ENCODE measurements around the gene R3HDM2. TPM values are rescaled to one million over a fixed set of nuclear protein-coding genes. Genes with fewer than 3 reads are reported as not detected.

R3HDM2 gene
- total RNA-seq, 2 donors from 2014 or later = 82.7 to 116 TPM

DNA sequence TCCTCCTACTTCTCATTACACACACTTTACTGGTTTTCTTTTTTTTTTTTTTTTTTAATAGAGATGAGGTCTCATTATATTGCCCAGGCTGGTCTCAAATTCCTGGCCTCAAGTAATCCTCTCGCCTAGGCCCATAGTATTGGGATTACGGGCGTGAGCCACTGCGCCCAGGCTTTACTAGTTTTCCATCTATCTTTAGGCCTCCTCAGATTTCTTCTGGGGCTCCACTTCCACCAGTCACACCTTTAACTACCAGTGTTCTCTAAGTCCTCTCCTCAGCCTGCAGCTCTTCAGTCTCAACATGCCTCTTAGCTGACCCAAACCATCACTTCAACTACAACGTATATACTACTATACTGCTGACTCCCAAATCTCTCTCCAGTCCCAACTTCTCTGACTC is 10.4 kb downstream of the R3HDM2 start:
- Mint-ChIP-seq H3K4me1 (peaks cover 5% of the 10 kb centered on the region), H3K36me3 (ENCODE audit: low read depth) (peaks cover 20% of the 10 kb centered on the region), H3K27ac (no peak overlapping the region), H3K27me3 (ENCODE audit: insufficient read depth) (no peaks in the 10 kb centered on the region), H3K4me3 (no peak overlapping the region), H3K9me3 (no peaks in the 10 kb centered on the region)
- Histone ChIP-seq H3K36me3 (ENCODE audit: control insufficient read depth, insufficient read depth, low read length) (peaks cover 6% of the 10 kb centered on the region), H3K9me3 (ENCODE audit: control insufficient read depth, low read length) (no peaks in the 10 kb centered on the region), H3K27me3 (ENCODE audit: control insufficient read depth, insufficient read depth, low read length, poor library complexity, severe bottlenecking) (no peaks in the 10 kb centered on the region), H3K4me3 (ENCODE audit: low read length) (no peak overlapping the region), H3K27ac (ENCODE audit: low read depth, low read length) (no peak overlapping the region), H3K4me1 (ENCODE audit: control insufficient read depth, insufficient read depth, low read length) (no peaks in the 10 kb centered on the region), H3K9ac (ENCODE audit: extremely low read depth, low read length, poor library complexity, severe bottlenecking) (no peak overlapping the region)
- DNase-seq = no peak
- TF ChIP-seq, protein P1, sequence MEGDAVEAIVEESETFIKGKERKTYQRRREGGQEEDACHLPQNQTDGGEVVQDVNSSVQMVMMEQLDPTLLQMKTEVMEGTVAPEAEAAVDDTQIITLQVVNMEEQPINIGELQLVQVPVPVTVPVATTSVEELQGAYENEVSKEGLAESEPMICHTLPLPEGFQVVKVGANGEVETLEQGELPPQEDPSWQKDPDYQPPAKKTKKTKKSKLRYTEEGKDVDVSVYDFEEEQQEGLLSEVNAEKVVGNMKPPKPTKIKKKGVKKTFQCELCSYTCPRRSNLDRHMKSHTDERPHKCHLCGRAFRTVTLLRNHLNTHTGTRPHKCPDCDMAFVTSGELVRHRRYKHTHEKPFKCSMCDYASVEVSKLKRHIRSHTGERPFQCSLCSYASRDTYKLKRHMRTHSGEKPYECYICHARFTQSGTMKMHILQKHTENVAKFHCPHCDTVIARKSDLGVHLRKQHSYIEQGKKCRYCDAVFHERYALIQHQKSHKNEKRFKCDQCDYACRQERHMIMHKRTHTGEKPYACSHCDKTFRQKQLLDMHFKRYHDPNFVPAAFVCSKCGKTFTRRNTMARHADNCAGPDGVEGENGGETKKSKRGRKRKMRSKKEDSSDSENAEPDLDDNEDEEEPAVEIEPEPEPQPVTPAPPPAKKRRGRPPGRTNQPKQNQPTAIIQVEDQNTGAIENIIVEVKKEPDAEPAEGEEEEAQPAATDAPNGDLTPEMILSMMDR (conservative IDR thresholded peaks at IDR 0.05) = no peak
- WGBS, 2 experiments (ENCODE audit: insufficient coverage in 1 of 2, insufficient read length in 1 of 2) = 95% methylated on average over 5 of the region's 5 CpGs

DNA sequence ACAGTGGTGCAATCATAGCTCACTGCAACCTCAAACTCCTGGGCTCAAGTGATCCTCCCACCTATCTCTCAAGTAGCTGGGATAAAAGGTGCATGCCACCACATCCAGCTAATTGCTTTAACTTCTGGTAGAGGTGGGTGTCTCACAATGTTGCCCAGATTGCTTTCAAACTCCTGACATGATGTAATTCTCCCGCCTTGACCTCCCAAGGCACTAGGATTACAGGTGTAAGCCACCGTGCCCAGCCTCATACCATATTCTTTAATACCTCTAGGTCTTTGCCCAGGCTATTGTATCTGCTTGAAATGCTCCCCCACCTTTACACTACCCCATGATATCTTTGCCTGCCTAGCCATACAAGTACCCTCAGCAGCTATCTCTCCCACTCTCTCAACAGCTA is 11.3 kb downstream of the R3HDM2 start:
- no peaks in the 10 kb centered on the region for H3K27me3 ChIP-seq (ENCODE audit: control insufficient read depth, insufficient read depth, low read length, poor library complexity, severe bottlenecking)
- H3K27me3 Mint-ChIP-seq (ENCODE audit: insufficient read depth) = no peaks in the 10 kb centered on the region
- peaks cover 6% of the 10 kb centered on the region for H3K36me3 ChIP-seq (ENCODE audit: control insufficient read depth, insufficient read depth, low read length)
- no peak overlapping the region for H3K4me3 Mint-ChIP-seq
- H3K9ac ChIP-seq (ENCODE audit: extremely low read depth, low read length, poor library complexity, severe bottlenecking) = no peak overlapping the region
- DNase-seq = no peak
- WGBS, 2 experiments (ENCODE audit: insufficient coverage in 1 of 2, insufficient read length in 1 of 2) = 85 to 94% methylated on average over 2 of the region's 2 CpGs
- H3K27ac ChIP-seq (ENCODE audit: low read depth, low read length) = no peak overlapping the region
- no peaks in the 10 kb centered on the region for H3K4me1 ChIP-seq (ENCODE audit: control insufficient read depth, insufficient read depth, low read length)
- no peak overlapping the region for H3K4me3 ChIP-seq (ENCODE audit: low read length)
- peak overlapping the region; percentile 14 for H3K27ac Mint-ChIP-seq
- TF ChIP-seq, protein P1 (conservative IDR thresholded peaks at IDR 0.05) = no peak
- H3K9me3 ChIP-seq (ENCODE audit: control insufficient read depth, low read length) = no peaks in the 10 kb centered on the region
- peaks cover 15% of the 10 kb centered on the region for H3K36me3 Mint-ChIP-seq (ENCODE audit: low read depth)
- H3K9me3 Mint-ChIP-seq = no peaks in the 10 kb centered on the region
- peaks cover 5% of the 10 kb centered on the region for H3K4me1 Mint-ChIP-seq

DNA sequence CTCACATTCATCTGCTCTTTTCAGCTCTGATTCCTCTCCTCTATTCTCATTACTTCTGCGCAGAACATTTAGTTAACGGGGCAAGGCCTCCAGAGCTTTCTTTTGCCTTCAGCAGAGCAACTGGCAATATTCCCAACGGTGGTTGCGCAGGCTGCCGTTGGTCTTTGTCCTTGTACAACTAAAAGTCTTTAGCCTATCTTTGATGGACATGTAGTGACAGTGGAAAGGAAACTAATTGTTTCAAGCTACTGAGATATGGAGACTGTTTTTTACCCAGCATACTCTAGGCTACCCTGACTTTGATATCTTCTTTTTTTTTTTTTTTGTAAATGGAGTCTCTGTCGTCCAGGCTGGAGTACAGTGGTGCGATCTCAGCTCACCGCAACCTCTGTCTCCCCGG is 12.6 kb downstream of the R3HDM2 start:
- TF ChIP-seq, protein P1 (conservative IDR thresholded peaks at IDR 0.05) = no peak
- no peaks in the 10 kb centered on the region for H3K27me3 ChIP-seq (ENCODE audit: control insufficient read depth, insufficient read depth, low read length, poor library complexity, severe bottlenecking)
- no peaks in the 10 kb centered on the region for H3K4me1 ChIP-seq (ENCODE audit: control insufficient read depth, insufficient read depth, low read length)
- peak; percentile 32 for DNase-seq
- Mint-ChIP-seq H3K27ac (no peak overlapping the region), H3K9me3 (no peaks in the 10 kb centered on the region), H3K4me1 (peaks cover 5% of the 10 kb centered on the region), H3K36me3 (ENCODE audit: low read depth) (peaks cover 11% of the 10 kb centered on the region), H3K27me3 (ENCODE audit: insufficient read depth) (no peaks in the 10 kb centered on the region), H3K4me3 (no peak overlapping the region)
- no peaks in the 10 kb centered on the region for H3K9me3 ChIP-seq (ENCODE audit: control insufficient read depth, low read length)
- no peak overlapping the region for H3K9ac ChIP-seq (ENCODE audit: extremely low read depth, low read length, poor library complexity, severe bottlenecking)
- peaks cover 6% of the 10 kb centered on the region for H3K36me3 ChIP-seq (ENCODE audit: control insufficient read depth, insufficient read depth, low read length)
- no peak overlapping the region for H3K4me3 ChIP-seq (ENCODE audit: low read length)
- WGBS, 2 experiments (ENCODE audit: insufficient coverage in 1 of 2, insufficient read length in 1 of 2) = 97 to 100% methylated on average over 3 to 9 of the region's 9 CpGs
- no peak overlapping the region for H3K27ac ChIP-seq (ENCODE audit: low read depth, low read length)
